DOHH2 (cell line): ENCODE results near the gene CDH4.

Experiments
- EZH2phosphoT487 ChIP-seq: fragments of 200-600 bp; sonication (generic); IDR thresholded peaks from 2 replicates; pipeline ENCODE4 v1.6.1; 2017; ENCODE audit warnings: borderline replicate concordance, mild to moderate bottlenecking, antibody characterized with exemption, low read length, moderate library complexity, mixed read lengths
- TF ChIP-seq, protein P1 (sequence below): fragments of 200-600 bp; sonication (generic); IDR thresholded peaks from one replicate; pipeline ENCODE4 v1.5.1; 2014; ENCODE audit warnings: antibody characterized with exemption, mild to moderate bottlenecking, low read depth, low read length; ENCODE audit not compliant: poor library complexity, severe bottlenecking

DNA sequence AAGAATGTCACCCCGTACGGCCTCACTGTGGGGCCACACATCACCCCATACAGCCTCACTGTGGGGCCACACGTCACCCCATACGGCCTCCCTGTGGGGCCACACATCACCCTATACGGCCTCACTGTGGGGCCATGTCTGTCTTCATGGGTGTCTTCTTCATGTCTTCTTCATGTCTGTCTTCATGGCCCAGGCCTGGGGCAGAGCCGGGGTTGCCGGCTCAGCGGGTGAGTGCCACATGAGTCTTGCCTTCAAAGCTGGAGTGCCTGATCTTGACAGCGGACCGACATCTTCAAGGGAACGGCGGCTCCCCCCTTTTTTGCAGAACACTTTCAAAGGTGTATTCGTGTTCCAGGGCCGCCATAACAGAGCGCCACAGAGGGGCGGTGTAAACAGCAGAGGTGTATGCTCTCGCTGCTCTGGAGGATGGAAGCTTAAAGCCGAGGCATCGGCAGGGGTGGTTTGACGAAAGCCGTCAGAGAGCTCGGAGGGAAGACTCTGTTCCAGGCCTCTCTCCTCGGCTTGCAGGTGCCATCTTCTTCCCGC is 448.6 kb downstream of the CDH4 start:
- TF ChIP-seq, protein P1, sequence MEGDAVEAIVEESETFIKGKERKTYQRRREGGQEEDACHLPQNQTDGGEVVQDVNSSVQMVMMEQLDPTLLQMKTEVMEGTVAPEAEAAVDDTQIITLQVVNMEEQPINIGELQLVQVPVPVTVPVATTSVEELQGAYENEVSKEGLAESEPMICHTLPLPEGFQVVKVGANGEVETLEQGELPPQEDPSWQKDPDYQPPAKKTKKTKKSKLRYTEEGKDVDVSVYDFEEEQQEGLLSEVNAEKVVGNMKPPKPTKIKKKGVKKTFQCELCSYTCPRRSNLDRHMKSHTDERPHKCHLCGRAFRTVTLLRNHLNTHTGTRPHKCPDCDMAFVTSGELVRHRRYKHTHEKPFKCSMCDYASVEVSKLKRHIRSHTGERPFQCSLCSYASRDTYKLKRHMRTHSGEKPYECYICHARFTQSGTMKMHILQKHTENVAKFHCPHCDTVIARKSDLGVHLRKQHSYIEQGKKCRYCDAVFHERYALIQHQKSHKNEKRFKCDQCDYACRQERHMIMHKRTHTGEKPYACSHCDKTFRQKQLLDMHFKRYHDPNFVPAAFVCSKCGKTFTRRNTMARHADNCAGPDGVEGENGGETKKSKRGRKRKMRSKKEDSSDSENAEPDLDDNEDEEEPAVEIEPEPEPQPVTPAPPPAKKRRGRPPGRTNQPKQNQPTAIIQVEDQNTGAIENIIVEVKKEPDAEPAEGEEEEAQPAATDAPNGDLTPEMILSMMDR, result no peak
- no peak for TF ChIP-seq EZH2phosphoT487
